OCI-LY1 (cell line): ENCODE data around the gene RANBP9.

Source experiments
- H2AFZ ChIP-seq: fragments of 200-600 bp; sonication (generic), shearing (Covaris generic); 2 replicates; pipeline ENCODE4 v1.6.0; 2014; ENCODE audit warnings: antibody characterized with exemption, mild to moderate bottlenecking, low read length
- H3F3A ChIP-seq: fragments of 200-600 bp; sonication (generic), shearing (Covaris generic); 2 replicates; pipeline ENCODE4 v1.6.0; 2014; ENCODE audit warnings: mild to moderate bottlenecking, antibody characterized with exemption, low read length, moderate library complexity; ENCODE audit not compliant: insufficient read depth
- H3K27ac ChIP-seq: fragments of 200-600 bp; sonication (generic); 2 replicates; pipeline ENCODE4 v1.5.1; 2014; ENCODE audit warnings: low read length, mixed run types, mild to moderate bottlenecking, low read depth; ENCODE audit not compliant: poor library complexity, severe bottlenecking
- H3K27me3 ChIP-seq: fragments of 200-600 bp; sonication (generic); 2 replicates; pipeline ENCODE4 v1.6.0; 2014; ENCODE audit warnings: antibody characterized with exemption, mild to moderate bottlenecking, low read length, moderate library complexity; ENCODE audit not compliant: insufficient read depth
- H3K36me3 ChIP-seq: fragments of 200-600 bp; sonication (generic); 2 replicates; pipeline ENCODE4 v1.6.1; 2014; ENCODE audit warnings: mild to moderate bottlenecking, antibody characterized with exemption, low read length, moderate library complexity, mixed read lengths; ENCODE audit not compliant: insufficient read depth
- H3K4me1 ChIP-seq: fragments of 200-600 bp; sonication (generic); 2 replicates; pipeline ENCODE4 v1.5.1; 2014; ENCODE audit warnings: mild to moderate bottlenecking, low read length, moderate library complexity; ENCODE audit not compliant: insufficient read depth, severe bottlenecking
- H3K4me2 ChIP-seq: fragments of 200-600 bp; sonication (generic), shearing (Covaris generic); 2 replicates; pipeline ENCODE4 v1.6.1; 2014; ENCODE audit warnings: low read length
- H3K4me3 ChIP-seq: fragments of 200-600 bp; sonication (generic); 2 replicates; pipeline ENCODE4 v1.5.1; 2014; ENCODE audit warnings: low read length, low read depth, mild to moderate bottlenecking, mixed read lengths; ENCODE audit not compliant: poor library complexity, severe bottlenecking
- H3K79me2 ChIP-seq: fragments of 200-600 bp; shearing (Covaris generic); 2 replicates; pipeline ENCODE4 v1.6.1; 2016; ENCODE audit warnings: mixed run types, low read length, mixed read lengths; ENCODE audit not compliant: insufficient read depth
- H3K9ac ChIP-seq: fragments of 200-600 bp; sonication (generic), shearing (Covaris generic); 2 replicates; pipeline ENCODE4 v1.6.1; 2014; ENCODE audit warnings: mild to moderate bottlenecking, low read length, mixed read lengths
- H3K9me2 ChIP-seq: fragments of 200-600 bp; sonication (generic), shearing (Covaris generic); 2 replicates; pipeline ENCODE4 v1.6.1; 2014; ENCODE audit warnings: low read depth, mild to moderate bottlenecking, low read length, mixed read lengths
- H3K9me3 ChIP-seq: fragments of 200-600 bp; shearing (Covaris generic); 2 replicates; pipeline ENCODE4 v1.6.1; 2014; ENCODE audit warnings: low read length, mixed read lengths
- H4K20me1 ChIP-seq: fragments of 200-600 bp; sonication (generic), shearing (Covaris generic); 2 replicates; pipeline ENCODE4 v1.6.0; 2016; ENCODE audit warnings: mild to moderate bottlenecking, low read length; ENCODE audit not compliant: insufficient read depth
- EZH2 ChIP-seq: fragments of 200-600 bp; sonication (generic), shearing (Covaris generic); IDR thresholded peaks from 2 replicates; pipeline ENCODE4 v1.8.0; 2017; ENCODE audit warnings: borderline replicate concordance, mixed run types, mild to moderate bottlenecking, antibody characterized with exemption, low read length, moderate library complexity, mixed read lengths
- TF ChIP-seq, protein P1 (sequence below): fragments of 200-600 bp; sonication (generic), shearing (Covaris generic); IDR thresholded peaks from 2 replicates; pipeline ENCODE4 v1.5.1; 2017; ENCODE audit warnings: mild to moderate bottlenecking, antibody characterized with exemption, low read length, moderate library complexity, mixed read lengths

RANBP9 gene

DNA sequence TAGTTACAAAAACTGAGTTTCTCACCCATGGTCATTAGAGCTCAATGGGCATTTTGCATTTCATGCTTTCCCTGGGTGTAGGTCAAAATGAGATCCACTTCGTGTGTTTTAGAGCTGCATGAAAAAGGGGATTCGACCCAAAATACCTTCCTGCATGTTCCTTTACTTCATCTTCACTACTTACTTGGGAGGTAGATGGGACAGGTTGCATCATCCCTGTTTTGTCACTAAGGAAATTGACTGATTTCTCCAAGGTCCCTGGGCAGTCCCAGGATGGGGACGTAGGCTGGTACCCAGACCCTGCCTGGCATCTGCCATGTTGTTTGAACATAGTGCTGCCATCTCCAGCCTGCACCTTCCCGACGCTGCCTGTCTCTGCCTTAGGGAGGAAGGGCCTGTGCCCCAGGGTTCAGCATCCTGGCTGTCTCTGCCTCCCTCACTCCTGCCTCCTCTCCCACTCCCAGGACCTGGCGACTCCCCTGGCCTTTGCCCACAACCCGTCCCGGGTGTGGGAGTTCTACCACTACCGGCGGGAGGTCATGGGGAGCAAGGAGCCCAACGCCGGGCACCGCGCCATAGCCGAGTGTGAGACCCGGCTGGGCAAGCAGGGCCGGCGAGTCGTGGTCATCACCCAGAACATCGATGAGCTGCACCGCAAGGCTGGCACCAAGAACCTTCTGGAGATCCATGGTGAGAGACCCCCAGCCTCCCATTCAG, 120.3 kb downstream of the RANBP9 start:
- Histone ChIP-seq H3K27me3 (no peaks in the 10 kb centered on the region), H3K9me2 (no peaks in the 10 kb centered on the region), H3K79me2 (no peaks in the 10 kb centered on the region), H3K9me3 (no peaks in the 10 kb centered on the region), H3K27ac (no peak overlapping the region), H3K4me2 (no peak overlapping the region), H3K4me1 (no peaks in the 10 kb centered on the region), H3F3A (no peaks in the 10 kb centered on the region), H2AFZ (no peak overlapping the region), H4K20me1 (no peaks in the 10 kb centered on the region), H3K36me3 (peaks cover 68% of the 10 kb centered on the region), H3K4me3 (no peak overlapping the region), H3K9ac (no peak overlapping the region)
- TF ChIP-seq, protein P1, sequence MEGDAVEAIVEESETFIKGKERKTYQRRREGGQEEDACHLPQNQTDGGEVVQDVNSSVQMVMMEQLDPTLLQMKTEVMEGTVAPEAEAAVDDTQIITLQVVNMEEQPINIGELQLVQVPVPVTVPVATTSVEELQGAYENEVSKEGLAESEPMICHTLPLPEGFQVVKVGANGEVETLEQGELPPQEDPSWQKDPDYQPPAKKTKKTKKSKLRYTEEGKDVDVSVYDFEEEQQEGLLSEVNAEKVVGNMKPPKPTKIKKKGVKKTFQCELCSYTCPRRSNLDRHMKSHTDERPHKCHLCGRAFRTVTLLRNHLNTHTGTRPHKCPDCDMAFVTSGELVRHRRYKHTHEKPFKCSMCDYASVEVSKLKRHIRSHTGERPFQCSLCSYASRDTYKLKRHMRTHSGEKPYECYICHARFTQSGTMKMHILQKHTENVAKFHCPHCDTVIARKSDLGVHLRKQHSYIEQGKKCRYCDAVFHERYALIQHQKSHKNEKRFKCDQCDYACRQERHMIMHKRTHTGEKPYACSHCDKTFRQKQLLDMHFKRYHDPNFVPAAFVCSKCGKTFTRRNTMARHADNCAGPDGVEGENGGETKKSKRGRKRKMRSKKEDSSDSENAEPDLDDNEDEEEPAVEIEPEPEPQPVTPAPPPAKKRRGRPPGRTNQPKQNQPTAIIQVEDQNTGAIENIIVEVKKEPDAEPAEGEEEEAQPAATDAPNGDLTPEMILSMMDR = no peak
- TF ChIP-seq EZH2 = no peak

DNA sequence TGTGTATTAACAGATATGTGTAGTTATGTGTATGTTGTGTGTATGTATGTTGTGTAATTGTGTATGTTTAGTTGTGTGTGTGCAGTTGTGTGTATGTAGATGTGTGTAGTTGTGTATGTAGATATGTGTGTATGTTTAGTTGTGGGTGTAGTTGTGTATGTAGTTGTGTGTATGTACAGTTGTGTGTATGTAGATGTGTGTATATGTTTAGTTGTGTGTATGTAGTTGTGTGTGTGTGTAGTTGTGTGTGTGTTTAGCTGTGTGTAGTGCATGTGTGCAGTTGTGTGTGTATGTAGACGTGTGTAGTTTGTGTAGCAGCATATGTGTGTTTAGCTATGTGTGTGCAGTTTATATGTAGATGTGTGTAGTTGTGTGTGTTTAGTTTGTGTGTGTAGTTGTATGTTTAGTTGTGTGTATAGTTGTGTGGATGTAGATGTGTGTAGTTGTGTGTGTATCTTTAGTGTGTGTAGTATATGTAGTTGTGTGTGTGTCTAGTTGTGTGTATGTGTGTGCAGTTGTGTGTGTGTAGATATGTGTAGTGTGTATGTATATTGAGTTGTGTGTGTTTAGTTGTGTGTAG, 121.0 kb downstream of the RANBP9 start:
- H3K36me3 ChIP-seq = peaks cover 65% of the 10 kb centered on the region
- no peaks in the 10 kb centered on the region for H3K9me2 ChIP-seq
- H3K27ac ChIP-seq = no peak overlapping the region
- H3K27me3 ChIP-seq = no peaks in the 10 kb centered on the region
- no peak overlapping the region for H3K9ac ChIP-seq
- H3K4me3 ChIP-seq = no peak overlapping the region
- no peaks in the 10 kb centered on the region for H3K79me2 ChIP-seq
- no peak overlapping the region for H2AFZ ChIP-seq
- H3K9me3 ChIP-seq = no peaks in the 10 kb centered on the region
- no peaks in the 10 kb centered on the region for H3F3A ChIP-seq
- H3K4me1 ChIP-seq = no peaks in the 10 kb centered on the region
- TF ChIP-seq EZH2 = no peak
- no peak overlapping the region for H3K4me2 ChIP-seq
- no peaks in the 10 kb centered on the region for H4K20me1 ChIP-seq

DNA sequence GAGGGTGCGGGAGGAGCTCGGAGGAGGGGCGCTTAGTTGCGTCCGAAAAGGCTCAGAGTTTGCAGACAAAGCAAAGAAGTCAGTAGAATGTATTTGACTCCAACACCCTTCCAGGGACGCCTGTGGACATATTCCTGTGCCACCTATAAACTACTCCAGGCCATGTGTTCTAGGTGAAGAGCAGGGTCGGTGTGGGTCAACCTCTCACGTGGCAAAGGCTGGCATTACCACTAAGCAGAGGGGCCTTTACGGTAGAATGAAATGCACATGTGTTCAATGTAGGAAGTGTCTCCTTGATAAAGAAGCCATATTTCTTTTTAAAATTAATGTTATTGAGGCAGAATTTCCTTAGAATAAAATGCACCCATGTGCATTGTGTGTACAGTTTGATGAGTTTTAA, 121.8 kb downstream of the RANBP9 start:
- H3K27ac ChIP-seq = no peak overlapping the region
- no peaks in the 10 kb centered on the region for H3K79me2 ChIP-seq
- no peaks in the 10 kb centered on the region for H3K9me2 ChIP-seq
- H3K36me3 ChIP-seq = peaks cover 57% of the 10 kb centered on the region
- no peaks in the 10 kb centered on the region for H3K4me1 ChIP-seq
- H3K4me3 ChIP-seq = no peak overlapping the region
- no peak overlapping the region for H3K9ac ChIP-seq
- H3K4me2 ChIP-seq = no peak overlapping the region
- H3K9me3 ChIP-seq = no peaks in the 10 kb centered on the region
- no peaks in the 10 kb centered on the region for H3K27me3 ChIP-seq
- no peak for TF ChIP-seq EZH2
- TF ChIP-seq, protein P1 = no peak
- H2AFZ ChIP-seq = no peak overlapping the region
- no peaks in the 10 kb centered on the region for H4K20me1 ChIP-seq
- H3F3A ChIP-seq = no peaks in the 10 kb centered on the region
